H1 (cell line): ENCODE measurements around the gene NDC1. TPM values are rescaled to one million over a fixed set of nuclear protein-coding genes. Genes with fewer than 3 reads are reported as not detected.

Experiments used
- BRCA1 ChIP-seq: IDR thresholded peaks from 2 replicates; pipeline ENCODE4 v1.6.1; 2012; ENCODE audit warnings: low read depth, low read length, improper control_type of control experiment
- GTF2F1 ChIP-seq: IDR thresholded peaks from 2 replicates; pipeline ENCODE4 v1.6.1; 2012; ENCODE audit warnings: low read depth, low read length, improper control_type of control experiment, borderline replicate concordance
- HDAC6 ChIP-seq: IDR thresholded peaks from one replicate; pipeline ENCODE4 v1.7.1; 2012; ENCODE audit warnings: low read depth, mild to moderate bottlenecking, inconsistent platforms, low read length, moderate library complexity
- NANOG ChIP-seq: IDR thresholded peaks from 2 replicates; pipeline ENCODE4 v1.6.1; 2011; ENCODE audit warnings: low read length, low read depth, mild to moderate bottlenecking, inconsistent platforms; ENCODE audit not compliant: insufficient read depth, poor library complexity, severe bottlenecking
- RXRA ChIP-seq: IDR thresholded peaks from 2 replicates; pipeline ENCODE4 v1.6.1; 2011; ENCODE audit warnings: low read depth, mild to moderate bottlenecking, low read length, moderate library complexity; ENCODE audit not compliant: insufficient read depth
- SP4 ChIP-seq: IDR thresholded peaks from 2 replicates; pipeline ENCODE4 v1.6.1; 2012; ENCODE audit warnings: low read length, inconsistent platforms
- TEAD4 ChIP-seq: IDR thresholded peaks from 2 replicates; pipeline ENCODE4 v1.6.1; 2012; ENCODE audit warnings: low read depth, low read length, inconsistent platforms, mixed read lengths
- polyA plus RNA-seq, 7 experiments: library from polyadenylated mRNA; depleted of rRNA in 3 of 7; stranded (reverse) in 5 of 7; unstranded in 2 of 7; fragments of >200 nt in 5 of 7; fragments of 200-250 nt in 2 of 7; gene quantifications; 1 replicate in 5 of 7; 2 replicates in 1 of 7; 4 replicates in 1 of 7; pipeline versions ENCODE4 v1.2.1 to v1.2.3, GENCODE V29; 2011 to 2013; ENCODE audit warnings: missing spikeins in 2 of 7, mixed read lengths in 2 of 7
- total RNA-seq: library from RNA; stranded (reverse); fragmentation: NEBNext Ultra II Directional; extraction: Animal tissue kit (Norgen Biotek cat#: 25700); gene quantifications from 2 replicates; pipeline ENCODE4 v1.2.1, GENCODE V29; 2021

NDC1 gene
- total and polyA plus RNA-seq, 2 of the 8 experiments (the other 6 are each of a cell fraction or from before 2014, with no cell fraction given): 62.9 to 66.1 TPM

DNA sequence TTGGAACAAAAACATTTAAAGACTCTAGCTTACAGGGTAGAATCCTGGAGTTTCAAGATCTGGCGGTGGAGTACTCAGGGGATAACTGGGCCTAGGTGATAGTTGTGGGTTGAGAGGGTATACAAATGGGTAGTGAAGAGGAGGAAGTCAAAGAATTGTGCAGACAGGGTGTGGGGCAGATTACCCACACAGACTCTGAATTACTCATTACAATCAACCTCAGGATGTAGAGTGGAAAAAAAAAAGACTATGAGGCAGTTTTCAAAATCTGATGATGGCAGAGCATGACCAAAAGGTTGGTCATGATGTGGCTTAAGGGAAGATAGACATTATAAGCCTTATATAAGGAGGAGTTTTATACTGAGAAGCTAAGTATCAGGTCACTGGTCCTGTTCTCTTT, 55.0 kb downstream of the NDC1 start (continued):
- TF ChIP-seq NANOG (no peak), BRCA1 (no peak), HDAC6 (no peak), GTF2F1 (no peak), TEAD4 (no peak), RXRA (no peak), SP4 (no peak)
